Measurements from ENCODE around the gene CYSTM1. TPM values are rescaled to one million over a fixed set of nuclear protein-coding genes. Genes with fewer than 3 reads are reported as not detected.

CYSTM1 gene
- polyA plus RNA-seq, 1 donor from 2014 or later = 6.6 TPM

- no peak overlapping the region for H3K4me3 ChIP-seq (ENCODE audit: low read length)
- H3K9me3 ChIP-seq (ENCODE audit: low read length) = no peaks in the 10 kb centered on the region
- no peak overlapping the region for H3K27ac ChIP-seq (ENCODE audit: low read length)
- H3K36me3 ChIP-seq (ENCODE audit: insufficient read depth, low read length) = no peaks in the 10 kb centered on the region
- no peaks in the 10 kb centered on the region for H3K27me3 ChIP-seq (ENCODE audit: insufficient read depth, low read depth, low read length)
- H2AFZ ChIP-seq (ENCODE audit: low read depth, low read length) = no peak overlapping the region
- H3K79me2 ChIP-seq (replicated peaks; ENCODE audit: insufficient read depth, low read length) = no peaks in the 10 kb centered on the region
- no peaks in the 10 kb centered on the region for H3K9me2 ChIP-seq (ENCODE audit: insufficient read depth, low read length)
- no peak overlapping the region for H3K4me2 ChIP-seq (ENCODE audit: low read length)
- TF ChIP-seq EP300 (conservative IDR thresholded peaks at IDR 0.05; ENCODE audit: poor library complexity, severe bottlenecking) = no peak
- TF ChIP-seq MXI1 (conservative IDR thresholded peaks at IDR 0.05; ENCODE audit: poor library complexity, severe bottlenecking) = no peak
- TF ChIP-seq, protein P1, sequence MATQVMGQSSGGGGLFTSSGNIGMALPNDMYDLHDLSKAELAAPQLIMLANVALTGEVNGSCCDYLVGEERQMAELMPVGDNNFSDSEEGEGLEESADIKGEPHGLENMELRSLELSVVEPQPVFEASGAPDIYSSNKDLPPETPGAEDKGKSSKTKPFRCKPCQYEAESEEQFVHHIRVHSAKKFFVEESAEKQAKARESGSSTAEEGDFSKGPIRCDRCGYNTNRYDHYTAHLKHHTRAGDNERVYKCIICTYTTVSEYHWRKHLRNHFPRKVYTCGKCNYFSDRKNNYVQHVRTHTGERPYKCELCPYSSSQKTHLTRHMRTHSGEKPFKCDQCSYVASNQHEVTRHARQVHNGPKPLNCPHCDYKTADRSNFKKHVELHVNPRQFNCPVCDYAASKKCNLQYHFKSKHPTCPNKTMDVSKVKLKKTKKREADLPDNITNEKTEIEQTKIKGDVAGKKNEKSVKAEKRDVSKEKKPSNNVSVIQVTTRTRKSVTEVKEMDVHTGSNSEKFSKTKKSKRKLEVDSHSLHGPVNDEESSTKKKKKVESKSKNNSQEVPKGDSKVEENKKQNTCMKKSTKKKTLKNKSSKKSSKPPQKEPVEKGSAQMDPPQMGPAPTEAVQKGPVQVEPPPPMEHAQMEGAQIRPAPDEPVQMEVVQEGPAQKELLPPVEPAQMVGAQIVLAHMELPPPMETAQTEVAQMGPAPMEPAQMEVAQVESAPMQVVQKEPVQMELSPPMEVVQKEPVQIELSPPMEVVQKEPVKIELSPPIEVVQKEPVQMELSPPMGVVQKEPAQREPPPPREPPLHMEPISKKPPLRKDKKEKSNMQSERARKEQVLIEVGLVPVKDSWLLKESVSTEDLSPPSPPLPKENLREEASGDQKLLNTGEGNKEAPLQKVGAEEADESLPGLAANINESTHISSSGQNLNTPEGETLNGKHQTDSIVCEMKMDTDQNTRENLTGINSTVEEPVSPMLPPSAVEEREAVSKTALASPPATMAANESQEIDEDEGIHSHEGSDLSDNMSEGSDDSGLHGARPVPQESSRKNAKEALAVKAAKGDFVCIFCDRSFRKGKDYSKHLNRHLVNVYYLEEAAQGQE (IDR thresholded peaks at IDR 0.05; ENCODE audit: borderline replicate concordance) = no peak
- no peak for TF ChIP-seq EZH2 (IDR thresholded peaks at IDR 0.05; ENCODE audit: borderline replicate concordance, insufficient read depth, low read length, poor library complexity, severe bottlenecking)
- TF ChIP-seq SMC3 (conservative IDR thresholded peaks at IDR 0.05; ENCODE audit: poor library complexity) = no peak
- no peak for TF ChIP-seq TAF1 (IDR thresholded peaks at IDR 0.05; ENCODE audit: low read depth)
- H3F3A ChIP-seq (ENCODE audit: insufficient read depth, low read length, poor library complexity, severe bottlenecking) = no peaks in the 10 kb centered on the region
- H3K9ac ChIP-seq (ENCODE audit: low read length) = no peak overlapping the region
- H4K20me1 ChIP-seq (ENCODE audit: insufficient read depth) = no peaks in the 10 kb centered on the region
Observed at GRCh38 chr5:140181002-140181483, 6.1 kb downstream of the CYSTM1 start.

DNA sequence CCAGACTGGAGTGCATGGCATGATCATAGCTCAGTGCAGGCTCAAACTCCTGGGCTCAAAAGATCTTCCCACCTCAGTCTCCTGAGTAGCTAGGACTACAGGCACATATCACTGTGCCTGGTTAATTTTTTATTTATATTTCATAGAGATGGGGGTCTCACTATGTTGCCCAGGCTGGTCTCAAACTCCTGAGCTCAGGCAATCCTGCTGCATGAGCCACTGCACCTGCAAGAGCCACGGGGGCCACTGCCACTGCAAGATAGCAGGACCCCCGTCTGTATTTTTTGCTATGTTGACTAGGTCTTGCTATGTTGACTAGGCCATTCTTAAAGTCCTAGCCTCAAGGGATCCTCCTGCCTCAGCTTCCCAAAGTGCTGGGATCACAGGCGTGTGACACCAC lies 6.5 kb downstream of the CYSTM1 start:
- no peak for TF ChIP-seq MXI1 (conservative IDR thresholded peaks at IDR 0.05; ENCODE audit: poor library complexity, severe bottlenecking)
- no peak for TF ChIP-seq EZH2 (IDR thresholded peaks at IDR 0.05; ENCODE audit: borderline replicate concordance, insufficient read depth, low read length, poor library complexity, severe bottlenecking)
- no peak for TF ChIP-seq RAD21 (conservative IDR thresholded peaks at IDR 0.05)
- no peak for TF ChIP-seq EP300 (conservative IDR thresholded peaks at IDR 0.05; ENCODE audit: poor library complexity, severe bottlenecking)
- TF ChIP-seq CTCF (IDR thresholded peaks at IDR 0.05; ENCODE audit: poor library complexity, severe bottlenecking) = no peak
- no peak for TF ChIP-seq POLR2AphosphoS5 (IDR thresholded peaks at IDR 0.05)
- TF ChIP-seq SMC3 (conservative IDR thresholded peaks at IDR 0.05; ENCODE audit: poor library complexity) = no peak
- TF ChIP-seq, protein P1 (IDR thresholded peaks at IDR 0.05; ENCODE audit: borderline replicate concordance) = no peak
- no peak for TF ChIP-seq TAF1 (IDR thresholded peaks at IDR 0.05; ENCODE audit: low read depth)
- Histone ChIP-seq H3K4me3 (ENCODE audit: low read length) (no peak overlapping the region), H3K9me2 (ENCODE audit: insufficient read depth, low read length) (no peaks in the 10 kb centered on the region), H3K9ac (ENCODE audit: low read length) (no peak overlapping the region), H3K4me2 (ENCODE audit: low read length) (no peak overlapping the region), H4K20me1 (ENCODE audit: insufficient read depth) (no peaks in the 10 kb centered on the region), H2AFZ (ENCODE audit: low read depth, low read length) (no peak overlapping the region), H3K9me3 (ENCODE audit: low read length) (no peaks in the 10 kb centered on the region), H3K27me3 (ENCODE audit: insufficient read depth, low read depth, low read length) (no peaks in the 10 kb centered on the region), H3F3A (ENCODE audit: insufficient read depth, low read length, poor library complexity, severe bottlenecking) (no peaks in the 10 kb centered on the region), H3K79me2 (replicated peaks; ENCODE audit: insufficient read depth, low read length) (no peaks in the 10 kb centered on the region), H3K36me3 (ENCODE audit: insufficient read depth, low read length) (no peaks in the 10 kb centered on the region), H3K27ac (ENCODE audit: low read length) (no peak overlapping the region)

All from neural cell (in vitro differentiated cells).